NCI-H82 treated with DMSO at 0.1 percent for 48 hours (cell line): ENCODE data around the gene APLP1.
"Not testable (repeated sequence)": the region's sequence is repeated elsewhere in the genome, so short reads cannot be mapped to it uniquely, and the experiment has no call there.

Experiments used
- DNase-seq: peaks from one replicate; lab custom pipeline; 2025; ENCODE audit not compliant: unreplicated experiment; lab: John Stamatoyannopoulos, UW

The APLP1 gene

DNA sequence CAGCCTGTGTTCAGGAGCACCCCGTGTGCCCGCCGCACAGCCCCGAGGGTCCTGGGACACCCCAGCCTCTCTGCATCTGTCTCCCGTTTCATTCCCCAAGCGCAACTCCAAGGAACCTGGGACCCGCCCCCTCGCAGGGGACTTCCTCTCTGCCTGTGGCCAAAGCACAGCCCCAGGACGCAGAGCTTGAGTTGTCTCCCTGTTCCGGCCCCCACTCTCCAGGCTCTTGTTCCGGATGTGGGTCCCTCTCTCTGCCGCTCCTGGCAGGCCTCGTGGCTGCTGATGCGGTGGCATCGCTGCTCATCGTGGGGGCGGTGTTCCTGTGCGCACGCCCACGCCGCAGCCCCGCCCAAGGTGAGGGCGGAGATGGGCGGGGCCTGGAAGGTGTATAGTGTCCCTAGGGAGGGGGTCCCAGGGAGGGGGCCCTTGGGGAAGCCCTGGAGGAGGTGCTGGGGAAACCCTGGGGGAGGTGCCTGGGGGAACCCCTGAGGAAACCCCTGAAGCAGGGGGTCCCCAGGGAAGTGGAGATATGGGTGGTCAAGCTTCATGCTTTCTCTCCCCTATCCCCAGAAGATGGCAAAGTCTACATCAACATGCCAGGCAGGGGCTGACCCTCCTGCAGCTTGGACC, 35.3 kb downstream of the APLP1 start:
- no peak for DNase-seq

DNA sequence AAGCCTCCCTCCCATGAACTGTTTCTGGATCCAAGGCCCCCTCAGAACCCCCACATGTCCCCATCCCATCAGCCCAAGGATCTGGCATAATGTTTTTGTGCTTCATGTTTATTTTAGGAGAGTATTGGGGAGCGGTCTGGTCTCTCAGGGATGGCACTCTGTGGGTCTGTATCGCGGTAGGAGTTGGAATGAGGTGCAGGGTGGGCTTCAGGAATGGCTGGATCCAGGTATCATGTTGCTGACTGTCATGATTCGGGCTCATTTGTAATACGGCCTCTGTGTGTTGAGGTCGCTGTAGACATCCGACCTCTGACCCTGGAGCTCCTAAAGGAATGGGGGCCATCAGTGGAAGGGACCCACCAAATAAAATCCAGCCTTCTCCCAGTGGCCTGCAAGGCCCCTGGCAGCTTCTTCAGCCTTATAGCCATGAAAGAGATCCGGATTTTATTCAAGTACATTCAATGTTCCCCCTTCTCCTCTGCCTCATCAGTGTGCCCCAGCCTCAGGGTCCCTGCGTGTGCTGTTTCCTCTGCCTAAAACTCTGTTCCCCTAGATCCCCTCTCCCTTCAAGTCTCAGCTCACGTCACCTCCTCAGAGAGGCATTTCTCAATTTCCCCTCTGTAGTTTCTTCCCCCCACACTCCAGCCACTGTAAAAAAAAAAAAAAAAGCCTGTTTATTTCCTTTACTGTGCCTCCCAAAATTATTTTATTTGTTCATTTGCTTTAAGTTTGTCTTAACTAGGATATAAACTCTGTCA, 36.1 kb downstream of the APLP1 start:
- no peak for DNase-seq

DNA sequence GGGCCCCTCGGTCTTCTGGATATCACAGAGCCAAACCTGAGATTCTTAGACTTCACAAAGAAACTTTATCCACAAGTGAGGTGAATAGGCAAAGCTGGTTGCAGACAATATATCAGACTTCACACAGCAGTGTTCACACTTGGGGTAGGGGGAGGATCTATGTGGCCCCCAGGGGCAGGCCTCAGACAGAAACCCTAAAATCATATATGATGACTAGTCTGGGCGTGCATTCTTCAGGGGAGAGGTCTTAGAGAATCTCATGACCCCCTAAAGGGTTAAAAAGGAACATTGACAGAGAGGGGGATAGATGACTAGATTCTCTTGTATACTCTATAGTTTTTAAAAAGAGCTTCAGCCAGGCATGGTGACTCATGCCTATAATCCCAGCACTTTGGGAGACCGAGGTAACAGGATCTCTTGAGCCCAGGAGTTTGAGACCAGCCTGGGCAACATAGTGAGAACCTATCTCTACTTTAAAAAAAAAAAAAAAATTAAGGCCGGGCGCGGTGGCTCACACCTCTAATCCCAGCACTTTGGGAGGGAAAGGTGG, 36.9 kb downstream of the APLP1 start:
- no peak for DNase-seq

DNA sequence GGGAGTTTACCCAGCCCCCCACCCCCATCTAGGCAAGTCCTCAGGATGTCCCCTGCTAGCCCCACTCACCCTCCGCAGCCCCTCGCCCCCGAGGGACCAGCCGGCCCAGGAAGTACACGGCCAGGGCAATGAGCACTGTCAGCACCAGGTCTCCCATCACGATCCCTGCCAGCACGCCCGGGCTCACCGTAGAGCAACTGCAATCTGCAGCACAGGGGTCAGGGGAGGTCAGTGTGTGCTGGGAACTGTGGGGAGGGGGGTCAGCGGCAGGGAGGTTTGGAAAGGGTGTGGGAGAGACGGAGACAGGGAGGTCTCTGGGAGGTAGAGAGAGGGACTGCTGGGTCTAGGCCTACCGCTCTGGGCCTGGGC, 39.0 kb downstream of the APLP1 start:
- no peak for DNase-seq

DNA sequence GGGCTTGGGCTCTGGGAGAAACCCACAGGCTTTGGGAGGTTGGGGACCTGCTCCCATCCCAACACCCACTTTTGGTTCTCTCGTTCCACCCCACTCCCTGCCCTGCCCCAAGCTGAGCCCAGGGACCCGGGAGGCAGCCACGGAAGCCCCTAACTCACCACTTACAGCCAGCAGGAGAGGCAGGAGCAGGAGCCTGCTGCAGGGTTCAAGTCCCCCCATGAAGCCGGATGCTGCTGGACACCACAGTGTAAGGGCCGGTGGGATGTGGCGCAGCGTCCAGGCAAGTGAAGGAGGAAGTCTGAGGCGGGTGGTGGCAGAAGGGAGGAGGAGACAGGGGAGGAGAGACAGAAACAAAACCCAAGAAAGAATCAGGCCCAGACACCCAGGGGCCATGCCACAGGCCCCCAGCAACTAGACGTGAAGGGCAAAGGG, 39.7 kb downstream of the APLP1 start, which contains the start of gene TYROBP:
TSS of gene TYROBP (minus strand) at position 286 of the 432 bp plus-strand sequence. CDS start at position 219, 67 bp downstream.
- no peak for DNase-seq

DNA sequence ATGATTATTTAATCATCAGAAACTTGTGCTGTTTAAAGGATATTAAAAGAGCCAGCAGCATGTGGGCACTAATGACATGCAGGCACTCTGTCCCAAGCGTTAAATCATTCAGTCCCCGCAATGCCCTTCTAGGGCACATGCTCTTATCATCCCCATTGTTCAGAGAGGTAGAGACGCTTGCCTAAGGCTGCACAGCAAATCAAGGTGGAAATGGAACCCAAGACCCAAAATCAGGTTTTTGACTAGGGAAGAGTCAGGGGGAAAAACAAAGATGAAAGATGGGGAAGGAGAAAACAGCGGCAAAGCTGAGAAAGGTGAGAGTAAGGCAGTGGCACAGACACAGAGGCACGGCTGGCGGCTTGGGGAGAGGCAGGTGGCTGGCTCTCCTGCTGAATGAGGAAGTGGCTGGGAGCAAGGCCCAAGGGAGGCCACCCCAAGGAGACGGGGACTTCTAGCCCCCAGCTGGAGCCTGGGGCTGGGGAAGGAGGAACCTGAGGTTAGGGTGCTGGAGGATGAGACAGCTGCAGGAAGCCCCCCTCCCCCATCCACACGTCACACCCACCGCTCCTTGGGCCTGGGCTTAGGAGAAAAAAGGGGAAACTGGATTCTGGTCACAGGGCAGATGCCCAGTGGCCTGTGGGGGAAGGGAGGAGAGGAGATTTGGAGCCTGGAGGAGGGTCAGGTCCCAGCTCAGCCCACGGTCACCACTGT, 40.8 kb downstream of the APLP1 start:
- DNase-seq = no peak

DNA sequence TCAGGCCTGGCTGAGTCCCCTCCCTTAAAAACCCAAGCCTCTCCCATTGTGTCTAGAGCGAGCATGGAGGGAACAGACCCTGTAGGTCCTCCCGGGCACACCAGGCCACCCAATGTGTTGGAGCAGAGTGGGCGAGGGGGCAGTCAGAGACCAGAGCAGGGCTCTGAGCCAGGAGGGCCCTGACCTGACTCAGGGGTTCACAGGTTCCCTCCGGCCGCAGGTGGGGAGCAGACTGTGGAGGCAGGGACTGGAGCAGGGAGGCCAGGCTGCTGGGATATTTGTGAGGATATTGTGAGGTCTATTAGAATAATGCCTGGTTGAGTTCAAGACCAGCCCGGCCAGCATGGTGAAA, 41.3 kb downstream of the APLP1 start:
- DNase-seq = no peak

DNA sequence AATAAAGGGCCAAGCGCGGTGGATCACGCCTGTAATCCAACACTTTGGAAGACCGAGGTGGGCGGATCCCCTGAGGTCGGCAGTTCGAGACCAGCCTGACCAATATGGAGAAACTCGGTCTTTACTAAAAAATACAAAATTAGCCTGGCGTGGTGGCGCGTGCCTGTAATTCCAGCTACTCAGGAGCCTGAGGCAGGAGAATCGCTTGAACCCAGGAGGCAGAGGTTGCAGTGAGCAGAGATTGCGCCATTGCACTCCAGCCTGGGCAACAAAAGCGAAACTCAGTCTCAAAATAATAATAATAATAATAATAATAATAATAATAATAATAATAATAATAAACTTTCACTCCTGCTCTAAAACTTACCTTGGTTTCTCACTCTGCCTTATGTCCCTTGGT, 42.0 kb downstream of the APLP1 start:
- not testable (repeated sequence) for DNase-seq

DNA sequence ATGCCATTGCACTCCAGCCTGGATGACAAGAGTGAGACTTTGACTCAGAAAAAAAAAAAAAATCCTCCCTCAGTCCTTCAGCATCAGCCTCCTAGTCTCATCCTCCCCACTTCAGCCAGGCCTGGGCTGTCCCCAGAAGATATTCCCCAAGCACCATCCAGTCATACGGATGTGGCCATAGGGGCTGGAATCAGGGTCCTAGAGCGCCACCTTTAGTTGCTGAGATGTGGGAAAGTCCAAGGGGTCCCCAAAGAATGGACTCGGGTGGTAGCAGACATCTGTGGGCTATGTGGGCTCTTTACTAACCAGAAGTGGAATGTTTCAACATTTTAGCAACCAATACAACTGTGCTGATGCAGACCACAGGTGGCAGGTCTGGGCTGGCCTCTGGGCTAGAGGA, 42.8 kb downstream of the APLP1 start:
- DNase-seq = no peak

DNA sequence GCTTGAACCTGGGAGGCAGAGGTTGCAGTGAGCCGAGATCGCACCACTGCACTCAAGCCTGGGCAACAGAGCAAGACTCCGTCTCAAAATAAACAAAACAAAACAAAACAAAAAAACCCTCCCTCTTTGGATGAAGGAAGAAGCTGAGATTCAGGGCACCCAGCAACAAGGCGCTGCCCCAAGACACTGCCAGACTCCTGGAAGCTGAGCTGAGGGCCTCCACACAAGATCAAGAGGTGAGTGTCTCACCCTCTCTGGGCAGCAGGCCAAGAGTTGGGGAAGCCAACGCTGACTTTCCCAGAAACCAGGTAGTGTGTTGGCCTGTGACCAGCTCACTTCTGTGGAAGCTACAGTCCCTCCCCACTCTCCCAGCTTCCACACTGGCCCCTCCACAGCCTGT, 43.4 kb downstream of the APLP1 start:
- DNase-seq = no peak

DNA sequence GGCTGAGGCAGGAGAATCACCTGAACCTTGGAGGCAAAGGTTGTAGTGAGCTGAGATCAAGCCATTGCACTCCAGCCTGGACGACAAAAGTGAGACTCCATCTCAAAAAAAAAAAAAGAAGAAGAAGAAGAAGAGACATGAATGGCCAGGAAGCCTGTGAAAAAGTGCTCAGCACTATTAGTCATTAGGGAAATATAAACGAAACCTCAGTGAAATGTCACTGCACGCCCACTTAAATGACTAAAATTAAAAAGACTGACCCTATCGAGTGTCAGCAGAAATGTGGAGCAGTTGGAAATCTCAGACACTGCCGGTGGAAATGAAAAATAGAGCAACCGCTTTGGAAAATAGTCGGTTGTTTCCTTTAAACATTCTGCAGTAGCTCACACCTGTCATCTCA, 45.2 kb downstream of the APLP1 start:
- no peak for DNase-seq

DNA sequence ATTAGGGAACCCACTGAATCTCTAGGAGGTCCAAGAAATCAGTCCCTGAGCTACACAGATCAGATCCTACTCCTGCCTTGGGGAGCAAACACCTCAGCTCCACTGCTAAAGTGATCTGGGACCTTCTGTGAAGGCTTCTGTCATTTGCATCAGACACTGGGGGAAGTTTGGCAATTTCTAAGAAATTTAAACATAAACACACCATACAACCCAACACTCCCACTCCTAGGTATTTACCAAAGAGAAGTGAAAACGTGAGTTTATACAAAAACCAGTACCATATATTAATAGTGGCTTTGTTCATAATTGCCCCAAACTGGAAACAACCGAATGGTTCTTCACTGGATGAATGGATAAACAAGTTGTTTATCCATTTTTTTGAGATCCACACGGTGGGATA, 47.1 kb downstream of the APLP1 start:
- no peak for DNase-seq

DNA sequence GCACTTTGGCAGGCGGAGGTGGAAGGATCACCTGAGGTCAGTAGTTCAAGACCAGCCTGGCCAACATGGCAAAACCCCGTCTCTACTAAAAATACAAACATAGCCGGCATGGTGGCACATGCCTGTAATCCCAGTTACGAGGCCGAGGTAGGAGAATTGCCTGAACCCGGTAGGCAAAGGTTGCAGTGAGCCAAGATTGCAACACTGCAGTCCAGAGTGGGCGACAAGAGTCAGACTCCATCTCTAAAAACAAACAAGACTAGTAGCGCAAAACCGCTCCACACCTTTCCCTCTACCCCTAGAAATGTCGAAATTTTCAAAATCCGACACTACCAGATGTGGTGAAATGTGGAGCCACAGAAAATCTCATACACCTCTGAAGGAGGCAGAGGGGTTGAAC, 50.9 kb downstream of the APLP1 start:
- no peak for DNase-seq

DNA sequence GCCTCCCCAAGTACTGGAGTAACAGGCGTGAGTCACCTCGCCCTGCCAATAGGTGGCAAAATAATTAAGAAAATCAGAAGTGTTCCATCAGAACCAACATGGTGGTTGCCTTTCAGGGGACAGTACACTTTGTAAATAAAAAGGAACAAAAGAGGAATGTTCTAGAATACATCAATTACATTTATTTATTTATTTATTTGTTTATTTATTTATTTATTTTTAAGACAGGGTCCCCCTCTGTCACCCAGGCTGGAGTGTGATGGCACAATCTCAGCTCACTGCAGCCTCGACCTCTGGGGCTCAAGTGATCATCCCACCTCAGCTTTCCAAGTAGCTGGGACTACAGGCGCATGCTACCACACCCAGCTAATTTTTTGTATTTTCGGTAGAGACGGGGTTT, 52.6 kb downstream of the APLP1 start:
- DNase-seq = no peak

DNA sequence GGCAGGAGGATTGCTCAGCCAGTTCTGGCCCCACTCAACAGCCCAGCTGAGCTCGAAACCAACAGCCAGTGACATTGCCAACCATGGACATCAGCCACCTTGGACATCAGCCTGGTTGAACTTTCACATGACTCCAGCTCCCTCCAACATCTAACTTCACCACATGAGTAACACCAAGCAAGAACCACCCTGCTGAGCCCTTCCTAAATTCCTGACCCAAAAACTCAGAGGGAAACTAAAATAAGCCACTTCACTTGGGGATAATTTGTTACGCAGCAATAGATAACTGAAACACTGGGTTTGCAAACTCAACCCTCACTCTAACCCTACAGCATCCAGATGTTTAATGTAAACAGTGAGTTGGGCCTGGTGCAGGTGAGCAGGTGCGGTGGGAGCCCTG, 57.1 kb downstream of the APLP1 start:
- no peak for DNase-seq

DNA sequence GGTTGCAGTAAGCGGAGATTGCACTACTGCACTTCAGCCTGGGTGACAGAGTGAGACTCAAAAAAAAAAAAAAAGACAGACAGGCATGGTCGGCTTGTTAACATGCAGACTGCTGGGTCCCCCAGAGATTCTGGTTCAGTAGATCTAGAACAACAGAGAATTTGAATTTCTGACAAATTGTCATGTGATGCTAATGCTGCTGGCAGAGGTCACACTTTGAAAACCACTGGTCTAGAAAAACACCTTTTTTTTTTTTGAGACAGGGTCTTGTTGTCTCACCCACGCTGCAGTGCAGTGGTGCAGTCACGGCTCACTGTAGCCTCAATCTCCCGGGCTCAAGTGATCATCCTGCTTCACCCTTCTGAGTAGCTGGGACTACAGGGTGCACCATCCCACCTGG, 60.1 kb downstream of the APLP1 start:
- DNase-seq = no peak
